HG03378 (cell line): ENCODE data around the gene PDIA5.

Source experiments
- ATAC-seq: cut with Tn5 transposase; IDR thresholded peaks from one replicate; pipeline ENCODE4 v1.9.1; 2021; ENCODE audit warnings: mild to moderate bottlenecking, moderate library complexity; ENCODE audit not compliant: unreplicated experiment

PDIA5 gene

DNA sequence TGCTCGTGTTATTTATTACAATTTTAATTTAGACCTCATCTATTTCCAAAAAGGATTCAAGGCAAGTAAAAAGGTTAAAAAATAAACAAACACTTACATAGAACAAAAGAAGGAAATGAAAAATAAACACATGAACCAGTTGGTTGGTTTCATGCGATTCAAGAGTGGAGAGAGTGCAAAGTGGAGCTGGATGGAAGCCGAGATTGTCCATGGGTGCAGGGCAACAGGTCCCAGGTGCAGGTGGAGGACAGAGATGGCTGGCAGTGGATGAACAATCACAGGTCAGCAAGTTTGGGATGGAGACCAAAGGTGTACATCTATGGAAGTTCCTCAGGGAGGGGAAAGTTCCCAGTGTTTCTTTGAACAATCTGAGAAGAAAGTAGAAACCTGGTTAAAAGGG is 27.6 kb upstream of the PDIA5 start:
- ATAC-seq: no peak

DNA sequence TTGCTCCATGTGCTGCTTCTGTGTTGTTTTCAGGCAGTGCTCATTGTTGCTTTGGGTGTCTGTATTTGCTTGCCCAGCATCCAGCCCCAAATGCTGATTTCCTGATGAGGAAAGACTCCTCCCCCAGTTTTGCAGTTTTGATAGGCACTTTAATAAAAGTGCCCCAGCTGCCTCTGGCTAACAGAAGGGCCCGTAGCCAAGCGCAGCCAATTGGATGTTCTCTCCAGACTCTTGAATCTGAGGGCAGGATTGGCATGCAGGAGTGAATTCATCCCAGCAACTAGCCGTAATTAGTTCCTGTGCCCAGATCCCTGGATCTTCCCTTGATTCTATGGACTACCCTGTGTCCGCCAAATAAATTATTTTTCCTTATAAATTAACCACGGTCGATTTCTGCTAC is 24.4 kb upstream of the PDIA5 start:
- no peak for ATAC-seq

DNA sequence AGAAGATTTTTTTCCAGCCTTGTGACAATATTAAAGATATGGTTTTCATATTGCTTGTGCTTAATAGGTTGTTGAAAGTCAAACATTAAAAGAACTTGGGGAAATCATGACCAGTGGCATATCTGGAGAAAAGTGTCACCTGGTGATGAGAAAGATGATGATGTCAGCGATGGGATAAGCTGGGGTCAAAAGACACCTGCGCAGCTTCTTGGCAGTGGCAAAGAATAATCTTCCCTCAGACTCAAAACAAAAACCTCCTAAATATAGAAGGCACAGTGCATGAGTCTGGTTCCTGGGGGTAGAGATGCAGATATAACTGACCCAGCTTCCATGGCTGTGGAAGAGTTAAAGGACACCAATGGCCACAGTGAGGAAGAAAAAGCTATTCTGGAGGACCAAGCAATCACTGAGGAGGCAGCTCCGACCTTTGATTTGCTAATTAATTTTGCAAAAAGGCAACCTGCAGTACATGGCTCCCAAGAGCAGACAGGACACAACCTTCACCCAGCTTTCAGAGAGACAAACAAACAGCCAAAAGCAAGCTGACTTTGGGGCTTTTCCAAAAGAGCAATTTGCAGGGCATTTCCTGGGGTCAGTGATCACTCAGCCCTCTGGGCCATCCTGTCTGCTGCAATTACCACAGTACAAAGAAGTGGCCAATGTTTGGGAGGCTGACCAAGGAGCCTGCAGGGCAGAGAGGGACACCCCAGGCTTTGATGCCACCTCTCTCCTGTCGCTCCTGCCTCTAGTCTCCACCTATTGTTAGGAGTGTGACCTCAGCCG is 21.7 kb upstream of the PDIA5 start:
- no peak for ATAC-seq

DNA sequence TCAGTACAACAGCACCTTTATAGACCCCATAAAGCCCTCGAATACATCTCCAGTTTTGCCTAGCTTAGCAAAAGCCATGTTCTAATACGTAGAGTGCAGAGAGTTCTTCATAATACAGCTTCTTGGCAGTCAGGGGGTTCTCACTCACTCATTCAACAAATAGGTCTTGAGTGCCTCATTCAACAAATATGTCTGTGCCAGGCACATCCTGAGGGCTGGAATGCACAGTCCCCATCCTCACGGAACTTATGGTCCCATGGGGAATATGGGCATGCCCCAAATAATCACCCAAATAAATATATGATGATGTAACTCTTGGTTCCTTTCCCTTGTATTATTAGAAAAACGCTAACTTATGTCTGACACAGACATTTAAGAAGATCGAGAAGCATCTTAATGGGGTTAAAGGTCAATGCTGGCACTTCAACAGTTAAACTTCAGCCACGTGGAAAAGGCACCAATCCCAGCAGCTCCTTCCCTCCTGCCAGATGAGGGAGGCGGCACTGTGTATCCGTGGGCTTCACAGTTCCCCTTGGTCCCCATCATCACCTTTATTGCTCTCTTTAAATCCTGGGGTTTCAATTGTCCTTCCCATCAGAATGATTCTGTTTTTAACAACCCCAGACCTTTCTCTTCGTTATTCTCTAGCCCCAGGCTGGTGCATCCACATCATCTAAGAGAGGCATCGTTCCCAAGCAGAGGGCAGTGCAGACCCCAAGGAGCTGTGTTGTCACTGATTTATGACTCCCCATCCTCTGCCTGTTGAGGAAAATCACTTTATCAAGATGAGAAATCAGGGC is 20.4 kb upstream of the PDIA5 start:
- no peak for ATAC-seq

DNA sequence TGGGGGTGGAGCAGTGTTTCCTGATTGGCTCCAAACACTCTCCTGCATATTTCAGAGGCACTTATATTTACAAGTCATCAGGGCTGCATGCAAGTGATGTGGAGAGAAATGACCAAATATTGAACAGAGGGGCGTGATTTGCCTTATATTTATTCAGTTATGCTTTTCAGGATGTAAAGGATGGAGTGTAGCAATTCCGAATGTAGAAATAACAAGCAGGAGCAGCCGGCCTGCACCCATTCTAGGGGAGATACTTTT is 19.8 kb upstream of the PDIA5 start:
- ATAC-seq: no peak

DNA sequence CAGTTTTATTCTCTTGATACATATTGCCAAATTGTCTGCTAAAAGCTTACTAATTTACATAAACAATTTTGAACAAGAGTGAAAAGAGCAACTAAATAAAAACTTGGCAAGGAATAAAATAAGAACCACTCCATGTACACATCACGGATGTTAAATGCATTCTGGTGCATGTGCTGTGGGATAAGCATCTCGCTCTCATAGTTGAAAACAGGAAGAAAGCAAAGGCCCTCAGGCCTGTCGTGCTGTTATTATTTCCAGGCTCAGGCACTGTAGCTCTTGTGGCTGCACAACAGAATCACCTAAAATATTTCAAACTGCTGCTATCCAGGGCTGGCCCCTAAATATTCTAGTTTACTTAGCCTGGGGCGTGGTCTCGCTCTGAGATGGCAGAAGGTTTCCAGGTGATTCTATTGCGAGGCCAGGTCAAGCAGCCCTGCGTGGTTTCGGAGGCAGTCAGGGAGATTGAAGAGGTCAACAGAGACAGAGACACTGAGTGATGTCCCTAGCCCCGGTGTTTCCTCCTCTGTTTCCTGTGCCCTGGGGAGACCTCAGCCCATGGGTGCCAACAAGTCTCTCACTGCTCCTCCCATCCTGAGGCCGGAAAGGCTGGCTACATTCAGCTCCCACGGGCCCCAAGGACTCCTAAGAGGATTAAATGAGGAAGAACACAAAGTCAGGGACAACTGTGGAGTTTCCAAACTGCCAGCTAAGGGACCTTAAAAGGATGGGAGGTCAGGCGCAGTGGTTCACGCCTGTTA is 18.2 kb upstream of the PDIA5 start:
- no peak for ATAC-seq

DNA sequence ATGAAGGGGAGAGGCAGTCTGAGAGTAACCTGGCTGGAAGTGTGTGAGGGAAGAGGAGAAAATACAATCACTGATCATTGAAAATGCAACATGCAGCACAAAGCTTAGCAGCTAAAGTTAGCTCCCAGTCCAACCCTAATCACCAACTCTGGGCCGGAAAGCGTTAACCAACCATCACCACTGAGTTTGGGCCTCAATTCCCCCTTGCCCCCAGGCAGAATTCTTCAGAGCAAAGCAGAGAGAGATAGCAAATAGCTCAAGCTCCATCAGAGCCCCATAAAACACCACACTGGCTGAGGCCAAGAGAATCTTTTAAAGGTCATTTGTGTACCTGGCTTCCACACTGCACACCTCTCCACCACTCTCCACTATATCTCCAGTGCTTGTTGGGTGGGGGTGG is 16.2 kb upstream of the PDIA5 start:
- ATAC-seq: no peak

DNA sequence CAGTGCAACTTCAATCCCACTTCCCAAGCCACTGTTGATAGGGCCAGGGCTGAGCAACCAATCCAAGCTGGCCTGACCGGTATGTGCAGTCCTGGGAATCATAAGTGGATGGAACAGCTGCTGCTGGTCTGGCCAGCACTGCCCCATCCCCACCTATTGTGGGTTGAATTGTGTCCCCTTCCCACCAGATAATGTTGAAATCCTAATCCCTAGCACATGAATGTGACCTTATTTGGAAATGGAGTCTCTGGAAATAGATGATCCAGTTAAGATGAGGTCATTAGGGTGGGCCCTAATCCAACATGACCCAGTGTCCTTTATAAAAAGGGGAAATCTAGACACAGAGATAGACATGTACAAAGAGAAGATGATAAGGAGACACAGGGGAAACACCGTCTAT is 13.7 kb upstream of the PDIA5 start:
- no peak for ATAC-seq

DNA sequence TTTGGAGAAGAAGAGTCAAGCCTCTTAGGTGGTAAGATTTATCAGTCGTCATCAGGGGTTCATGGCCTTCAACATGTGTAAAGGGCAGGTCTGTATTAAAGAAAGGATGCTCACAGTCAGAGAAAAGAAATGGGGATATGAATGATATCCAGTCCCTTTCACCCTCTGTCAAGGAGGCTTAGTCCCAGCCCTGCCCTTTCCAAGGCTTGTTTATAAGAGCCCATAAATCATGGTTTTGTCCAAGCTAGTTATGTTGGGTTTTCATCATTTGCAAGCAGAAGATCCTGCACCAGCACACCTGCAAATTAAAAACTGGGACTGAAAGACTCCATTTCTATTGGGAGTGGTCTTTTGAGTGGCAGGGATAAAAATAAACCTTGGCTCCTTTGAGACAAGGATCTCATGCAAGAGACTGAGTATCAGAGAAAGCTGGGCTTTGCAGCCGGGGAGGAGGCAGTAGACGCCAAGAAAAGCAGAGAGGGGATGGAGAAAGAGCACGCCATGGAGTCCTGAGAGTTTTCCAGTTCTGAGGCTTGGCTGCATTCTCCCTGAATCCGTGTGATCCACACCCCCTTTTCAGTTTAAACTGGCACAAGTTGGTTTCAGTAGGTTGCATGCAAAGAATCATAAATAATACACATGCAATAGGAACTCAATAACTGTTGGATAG is 12.6 kb upstream of the PDIA5 start:
- no peak for ATAC-seq

DNA sequence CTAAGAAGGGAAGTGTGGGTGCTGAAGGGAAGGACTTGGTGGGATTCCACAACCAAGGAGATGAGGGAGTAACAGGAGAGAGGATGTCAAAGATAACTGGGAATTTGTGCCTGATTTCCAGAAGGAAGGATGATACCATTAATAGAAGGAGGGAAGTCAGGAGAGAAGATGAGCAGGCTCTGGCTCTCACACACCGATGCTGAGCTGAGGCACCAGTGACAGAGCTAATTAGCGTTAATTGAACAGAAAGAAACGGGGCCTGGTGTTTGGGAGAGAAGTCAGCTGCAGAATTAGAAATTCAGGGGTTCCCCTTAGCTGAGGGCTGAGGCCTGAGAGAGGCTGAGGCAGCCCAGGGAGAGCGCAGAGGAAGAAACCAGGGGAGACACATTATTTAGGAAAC is 11.9 kb upstream of the PDIA5 start:
- ATAC-seq: no peak

DNA sequence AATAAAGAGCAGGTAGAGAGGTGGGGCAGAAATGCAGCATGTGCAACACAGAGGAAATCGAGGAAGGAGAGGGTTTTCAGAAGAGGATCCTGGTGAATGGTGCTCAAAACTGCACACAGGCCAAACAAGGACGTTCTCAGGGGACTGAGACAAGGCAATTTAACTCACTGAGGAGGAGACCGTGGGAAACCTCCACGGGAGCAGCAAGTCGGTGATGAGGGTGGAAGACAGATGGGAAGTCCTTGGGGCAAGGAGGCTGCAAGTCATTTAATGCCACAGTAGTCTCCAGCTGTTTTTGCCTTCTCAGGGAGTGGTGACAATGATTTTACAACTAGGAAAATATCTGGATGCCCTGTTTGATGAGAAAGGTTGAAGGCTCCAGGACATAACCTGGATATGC is 11.5 kb upstream of the PDIA5 start:
- no peak for ATAC-seq

DNA sequence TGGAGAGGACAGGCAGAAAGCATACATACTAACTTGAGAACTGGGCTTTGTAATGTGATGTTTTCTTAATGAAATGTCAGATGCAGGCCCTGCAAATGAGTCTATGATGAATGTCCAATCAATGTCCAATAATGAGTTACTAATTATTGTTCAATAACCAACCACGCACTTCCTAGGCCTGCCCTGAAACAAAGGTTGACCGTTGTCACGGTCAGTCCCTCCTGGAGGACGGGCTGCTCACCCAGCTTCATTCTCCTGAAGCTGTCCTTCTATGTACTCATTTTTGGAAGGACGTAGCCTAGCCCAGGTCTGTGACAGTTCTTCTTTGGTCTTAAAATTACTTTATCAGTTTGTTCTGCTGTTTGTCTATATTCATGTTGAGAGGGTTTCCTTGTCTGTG is 8.3 kb upstream of the PDIA5 start:
- ATAC-seq: no peak

DNA sequence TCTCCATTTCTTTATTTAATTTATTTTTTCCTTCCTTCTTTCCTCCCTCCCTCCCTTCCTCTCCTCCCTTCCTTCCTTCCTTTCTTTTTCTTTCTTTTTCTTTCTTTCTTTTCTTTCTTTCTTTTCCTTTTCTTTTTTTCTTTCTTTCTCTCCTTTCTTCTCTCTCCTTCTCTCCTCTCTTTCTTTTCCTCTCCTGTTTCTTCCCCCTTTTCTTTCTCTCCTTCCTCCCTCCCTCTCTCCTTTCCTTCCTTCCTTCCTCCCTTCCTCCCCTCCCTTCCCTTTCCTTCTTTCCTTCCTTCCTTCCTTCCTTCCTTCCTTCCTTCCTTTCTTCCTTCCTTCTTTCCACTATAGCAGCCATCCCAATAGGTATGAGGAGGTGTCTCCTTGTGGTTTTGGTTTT is 6.8 kb upstream of the PDIA5 start:
- no peak for ATAC-seq

DNA sequence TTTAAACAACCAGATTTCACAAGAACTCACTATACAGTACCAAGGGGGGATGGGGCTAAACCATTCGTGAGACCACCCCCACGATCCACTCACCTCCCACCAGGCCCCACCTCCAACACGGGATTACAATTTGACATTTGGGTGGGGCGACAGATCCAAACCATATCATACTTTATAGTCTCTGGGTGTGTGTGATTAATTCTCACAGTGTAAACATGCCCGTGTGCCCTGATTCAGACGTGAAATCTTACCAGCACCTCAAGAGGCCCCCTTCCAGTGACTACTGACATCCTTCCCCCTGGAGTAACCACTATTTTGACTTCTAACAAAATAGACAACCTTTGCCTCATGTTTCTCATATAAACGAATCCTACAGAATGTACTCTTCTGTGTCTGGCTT is 5.0 kb upstream of the PDIA5 start:
- ATAC-seq: no peak

DNA sequence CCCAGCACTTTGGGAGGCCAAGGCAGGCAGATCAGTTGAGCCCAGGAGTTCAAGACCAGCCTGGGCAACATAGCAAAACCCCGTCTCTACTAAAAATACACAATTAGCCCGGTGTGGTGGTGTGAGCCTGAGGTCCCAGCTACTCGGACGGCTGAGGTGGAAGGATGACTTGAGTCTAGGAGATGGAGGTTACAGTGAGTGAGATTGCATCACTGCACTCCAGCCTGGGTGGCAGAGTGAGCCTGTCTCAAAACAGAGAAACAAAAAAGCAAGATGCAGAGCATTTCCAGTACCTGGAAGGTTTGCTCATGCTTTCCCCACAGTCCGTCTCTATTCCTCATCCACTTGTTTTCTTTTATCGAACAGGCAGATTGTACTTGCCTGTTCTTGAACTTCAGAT is 3.8 kb upstream of the PDIA5 start:
- no peak for ATAC-seq

DNA sequence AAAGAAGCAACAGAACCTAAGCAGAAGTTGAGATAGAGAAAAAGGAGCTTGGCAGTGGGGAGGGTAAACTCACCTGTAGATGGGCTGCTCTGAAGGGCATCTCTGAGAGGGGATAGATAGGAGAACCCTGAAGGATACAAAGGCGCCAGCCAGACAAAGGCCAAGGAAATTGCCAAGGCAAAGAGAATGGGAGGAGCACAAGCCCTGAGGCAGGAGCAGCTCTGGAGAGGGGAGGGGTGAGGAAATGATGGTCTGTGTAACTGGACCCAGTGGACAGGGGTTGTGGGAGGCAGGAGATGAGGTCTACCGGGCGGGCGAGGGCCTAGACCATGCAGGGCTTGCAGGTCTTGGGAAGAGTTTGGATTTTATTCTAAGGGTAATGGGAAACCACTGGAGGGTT is 2.3 kb upstream of the PDIA5 start:
- ATAC-seq: no peak

DNA sequence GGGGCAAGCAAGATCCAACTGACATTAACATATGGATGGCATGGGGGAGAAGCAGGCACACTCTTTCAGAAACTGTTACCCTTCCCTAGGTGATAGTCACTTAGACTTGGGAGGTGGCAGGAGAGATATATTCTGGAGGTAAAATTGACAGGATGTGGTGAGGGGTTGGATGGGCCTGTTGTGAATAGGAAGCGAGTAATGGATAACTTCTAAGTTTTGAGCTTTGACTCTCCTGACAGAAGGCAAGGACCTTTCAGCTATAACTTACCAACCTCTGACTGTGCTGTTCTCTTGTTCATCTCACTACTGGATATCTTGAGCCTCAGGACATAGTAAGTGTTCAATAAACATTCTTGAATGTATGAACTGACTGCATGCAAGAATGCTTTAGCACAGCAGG is 1.9 kb upstream of the PDIA5 start:
- no peak for ATAC-seq

DNA sequence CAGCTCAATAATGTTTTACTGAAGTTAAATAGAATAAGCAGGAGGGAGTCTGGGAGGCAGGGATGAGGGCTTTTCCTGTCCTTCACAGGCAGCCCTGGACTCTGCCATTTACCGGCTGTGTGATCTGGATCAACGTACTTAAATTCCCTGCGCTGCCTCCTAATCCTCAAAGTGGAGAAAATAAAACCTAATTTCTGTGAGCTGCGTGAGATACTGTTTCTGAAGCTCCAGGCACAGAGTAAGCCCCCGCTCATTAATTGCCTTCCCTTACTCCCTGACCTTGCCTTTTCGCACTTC is 278 bp upstream of the PDIA5 start:
- no peak for ATAC-seq

DNA sequence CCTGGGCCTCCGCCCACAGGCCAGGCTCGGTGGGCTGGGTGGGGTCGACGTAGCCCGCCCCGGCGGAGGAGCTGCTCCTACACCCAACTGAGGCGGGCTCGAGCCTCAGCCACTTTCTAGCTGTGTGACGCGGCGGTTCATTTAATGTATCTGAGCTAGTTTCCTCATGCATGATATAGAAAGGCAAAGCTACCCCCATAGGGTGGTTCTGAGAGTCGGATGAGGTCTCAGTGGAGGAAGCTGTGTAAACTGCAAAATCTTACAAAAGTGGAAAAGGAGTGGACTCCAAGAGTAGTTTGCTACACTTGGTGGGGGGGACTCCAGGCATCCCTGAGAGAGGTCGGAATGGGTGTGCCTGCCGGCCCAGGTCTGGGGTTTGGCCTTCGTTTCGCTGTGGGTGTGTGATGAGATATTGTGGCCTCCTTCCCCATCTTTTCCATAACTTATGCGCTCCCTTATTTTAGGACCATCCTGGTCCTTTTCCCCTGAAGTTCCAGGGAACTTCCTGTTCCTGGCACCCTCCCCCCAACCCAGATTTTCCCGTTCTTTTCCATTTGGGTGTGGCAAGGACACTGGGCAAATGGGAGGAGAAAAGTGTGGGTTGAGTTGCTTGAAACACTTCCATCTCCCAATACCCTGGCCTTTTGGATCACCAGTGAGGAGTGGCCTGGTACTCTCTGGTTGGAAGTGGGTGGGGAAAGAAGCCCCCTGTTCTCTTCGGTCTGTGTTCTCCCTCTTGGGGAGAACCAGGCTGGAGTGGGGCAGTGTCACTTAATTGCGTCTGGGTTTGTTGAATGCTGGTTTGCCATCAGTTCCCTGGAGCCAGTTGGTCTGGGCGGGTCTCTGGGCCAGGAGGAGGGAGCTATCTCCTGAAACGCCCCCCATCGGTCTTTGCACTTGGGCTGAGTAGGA is 1.1 kb downstream of the PDIA5 start:
- ATAC-seq: no peak

DNA sequence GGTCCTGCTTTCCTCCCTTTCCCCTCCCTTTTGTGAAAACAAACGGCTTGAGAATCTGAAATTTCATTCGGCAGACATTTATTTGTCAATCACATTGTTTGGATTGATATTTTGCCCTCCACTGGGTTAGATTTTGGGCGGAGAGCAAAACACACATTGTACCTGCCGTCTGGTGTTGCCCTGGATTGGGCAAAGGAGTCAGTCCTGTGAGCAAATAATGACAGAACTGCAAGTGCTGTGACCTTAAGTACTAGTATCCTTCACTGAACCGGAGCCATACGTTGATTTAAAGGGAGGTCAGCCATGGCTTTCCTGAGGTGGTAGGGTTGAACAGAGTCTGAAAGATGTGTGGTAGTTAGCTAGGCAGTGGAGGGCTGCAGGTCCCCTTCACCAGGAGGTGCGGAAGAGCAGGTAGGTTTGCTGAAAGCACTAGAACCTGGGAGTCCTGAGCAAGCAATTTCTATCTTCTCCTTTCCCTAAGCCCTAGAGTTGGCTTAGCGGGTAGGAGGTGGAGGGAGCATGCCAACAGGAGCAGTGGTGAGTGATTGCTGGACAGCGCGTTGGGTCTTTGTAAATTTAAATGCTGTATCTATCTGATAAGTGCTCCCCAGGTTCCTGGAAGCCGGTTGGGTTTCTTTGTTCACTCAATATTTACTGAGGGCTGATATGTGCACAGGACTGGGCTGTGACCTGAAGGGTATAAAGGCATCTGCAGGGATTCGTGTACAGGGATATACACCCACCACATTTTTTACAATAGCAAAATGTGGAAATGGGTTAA is 2.0 kb downstream of the PDIA5 start:
- ATAC-seq: no peak
